SK-N-MC (cell line): Measurements from ENCODE around the gene OR6B1.

Experiments used
- DNase-seq: peaks from one replicate; pipeline ENCODE4 v3.0.0-alpha.2; 2011; ENCODE audit warnings: low read depth, low spot score
- H3K27ac ChIP-seq: fragments of 200-600 bp; sonication (generic); 2 replicates; pipeline ENCODE4 v1.5.1; 2016; ENCODE audit warnings: mixed run types
- H3K36me3 ChIP-seq: fragments of 200-600 bp; sonication (generic); 2 replicates; pipeline ENCODE4 v1.6.1; 2017; ENCODE audit warnings: antibody characterized with exemption, low read length, mixed read lengths; ENCODE audit not compliant: insufficient read depth
- H3K4me3 ChIP-seq: fragments of 200-600 bp; sonication (generic); 2 replicates; pipeline ENCODE4 v1.5.1; 2016
- H3K9ac ChIP-seq: fragments of 200-600 bp; sonication (generic); 2 replicates; pipeline ENCODE4 v1.8.0; 2017; ENCODE audit warnings: mixed run types, mixed read lengths; ENCODE audit not compliant: insufficient read length
- H3K9me3 ChIP-seq: fragments of 200-600 bp; sonication (generic); 2 replicates; pipeline ENCODE4 v1.6.1; 2017; ENCODE audit warnings: low read depth, mild to moderate bottlenecking, antibody characterized with exemption, low read length, moderate library complexity, mixed read lengths
- EZH2 ChIP-seq: fragments of 200-600 bp; sonication (generic); IDR thresholded peaks from one replicate; pipeline ENCODE4 v1.6.1; 2017; ENCODE audit warnings: antibody characterized with exemption
- FOXP2 ChIP-seq: optimal IDR thresholded peaks from 2 replicates; pipeline ENCODE3; 2011; ENCODE audit warnings: mild to moderate bottlenecking, moderate library complexity; ENCODE audit not compliant: insufficient read depth; ENCODE audit errors: extremely low read length, control extremely low read depth
- POLR2AphosphoS5 ChIP-seq: IDR thresholded peaks from 2 replicates; pipeline ENCODE4 v1.6.1; 2012; ENCODE audit warnings: mild to moderate bottlenecking, low read depth, low read length, borderline replicate concordance

OR6B1 gene

DNA sequence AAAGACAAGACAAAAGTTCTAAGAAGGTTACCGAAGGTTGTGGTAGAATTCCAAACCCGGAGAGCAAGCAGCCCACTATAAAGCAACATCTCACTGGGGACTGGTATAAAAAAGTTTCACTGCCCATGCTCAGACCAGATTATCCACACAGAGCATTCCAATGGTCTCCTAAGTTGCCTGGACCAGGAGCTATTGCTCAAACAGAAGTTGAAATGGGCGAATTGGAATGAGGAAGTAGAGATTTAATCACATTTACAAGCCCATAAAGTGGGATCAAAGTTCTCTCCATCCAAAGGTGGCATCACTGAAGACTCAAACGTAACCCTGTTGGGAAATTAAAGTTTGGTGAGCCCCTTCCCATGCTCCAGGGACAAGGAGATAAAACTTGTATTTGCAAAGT, 25.7 kb upstream of the OR6B1 start:
- no peaks in the 10 kb centered on the region for H3K36me3 ChIP-seq
- no peak overlapping the region for H3K27ac ChIP-seq
- DNase-seq: no peak
- no peak overlapping the region for H3K4me3 ChIP-seq
- no peak for TF ChIP-seq POLR2AphosphoS5
- TF ChIP-seq FOXP2: no peak
- TF ChIP-seq EZH2: no peak
- H3K9me3 ChIP-seq: no peaks in the 10 kb centered on the region
- no peak overlapping the region for H3K9ac ChIP-seq

DNA sequence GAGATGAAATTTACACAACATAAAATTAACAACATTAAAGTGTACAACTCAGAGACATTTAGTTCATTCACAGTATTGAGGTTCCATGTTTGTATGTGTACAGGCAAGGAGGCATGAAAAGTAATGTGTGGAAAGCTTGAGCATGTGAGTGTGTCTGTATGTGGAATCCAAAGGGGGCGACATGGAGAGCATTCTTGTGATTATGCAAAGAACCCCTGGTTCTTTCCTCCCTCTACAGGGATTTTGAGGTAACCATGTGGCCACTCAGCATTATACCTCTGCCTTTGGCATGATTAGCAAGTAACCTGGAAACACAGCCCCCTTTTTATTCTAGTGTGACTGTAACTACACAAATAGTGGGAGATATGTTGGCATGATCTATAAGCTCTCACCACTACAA, 24.5 kb upstream of the OR6B1 start:
- no peak overlapping the region for H3K27ac ChIP-seq
- no peaks in the 10 kb centered on the region for H3K36me3 ChIP-seq
- H3K4me3 ChIP-seq: no peak overlapping the region
- no peaks in the 10 kb centered on the region for H3K9me3 ChIP-seq
- no peak for DNase-seq
- TF ChIP-seq FOXP2 (no peak), POLR2AphosphoS5 (no peak), EZH2 (no peak)
- no peak overlapping the region for H3K9ac ChIP-seq

DNA sequence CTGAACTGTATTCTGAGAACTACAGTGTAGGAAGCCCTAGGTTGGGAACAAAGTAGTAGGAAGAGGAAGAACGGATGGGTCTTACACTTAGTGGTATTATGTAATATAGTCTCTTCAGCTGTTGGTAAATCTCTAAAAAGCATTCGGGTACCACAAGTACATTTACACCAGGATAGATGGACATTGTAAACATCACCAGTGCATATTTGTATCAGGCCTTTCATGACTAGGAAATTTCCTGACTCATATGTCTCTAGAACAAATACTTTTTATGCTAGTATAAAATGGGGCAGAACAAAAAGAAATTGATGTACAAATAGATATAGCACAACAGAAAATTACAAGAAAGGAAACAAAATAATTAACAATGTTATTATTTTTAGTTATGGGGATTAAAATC, 21.5 kb upstream of the OR6B1 start:
- Histone ChIP-seq H3K27ac (no peak overlapping the region), H3K9me3 (no peaks in the 10 kb centered on the region), H3K4me3 (no peak overlapping the region), H3K9ac (no peak overlapping the region), H3K36me3 (no peaks in the 10 kb centered on the region)
- no peak for DNase-seq
- TF ChIP-seq EZH2 (no peak), POLR2AphosphoS5 (no peak), FOXP2 (no peak)

DNA sequence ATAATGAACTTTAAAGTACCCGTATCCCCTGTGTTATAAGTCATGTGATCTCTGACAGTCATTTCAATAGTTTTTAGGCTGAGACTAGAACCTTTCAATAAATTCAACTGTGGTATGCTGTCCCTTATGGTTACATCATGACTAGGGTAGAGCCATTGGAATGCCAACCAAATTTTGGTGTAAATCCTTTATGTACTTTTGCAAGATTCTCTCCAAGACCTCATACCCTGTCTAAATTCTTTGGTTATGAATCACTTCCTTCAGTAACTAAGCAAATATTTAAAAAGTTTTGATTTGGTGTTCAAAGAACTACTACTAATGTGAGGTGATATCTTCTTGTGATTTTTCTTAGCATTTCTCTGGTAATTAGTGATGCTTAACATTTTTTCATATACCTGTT, 20.8 kb upstream of the OR6B1 start:
- Histone ChIP-seq H3K27ac (no peak overlapping the region), H3K36me3 (no peaks in the 10 kb centered on the region), H3K4me3 (no peak overlapping the region), H3K9ac (no peak overlapping the region), H3K9me3 (no peaks in the 10 kb centered on the region)
- no peak for DNase-seq
- no peak for TF ChIP-seq FOXP2
- no peak for TF ChIP-seq EZH2
- TF ChIP-seq POLR2AphosphoS5: no peak

DNA sequence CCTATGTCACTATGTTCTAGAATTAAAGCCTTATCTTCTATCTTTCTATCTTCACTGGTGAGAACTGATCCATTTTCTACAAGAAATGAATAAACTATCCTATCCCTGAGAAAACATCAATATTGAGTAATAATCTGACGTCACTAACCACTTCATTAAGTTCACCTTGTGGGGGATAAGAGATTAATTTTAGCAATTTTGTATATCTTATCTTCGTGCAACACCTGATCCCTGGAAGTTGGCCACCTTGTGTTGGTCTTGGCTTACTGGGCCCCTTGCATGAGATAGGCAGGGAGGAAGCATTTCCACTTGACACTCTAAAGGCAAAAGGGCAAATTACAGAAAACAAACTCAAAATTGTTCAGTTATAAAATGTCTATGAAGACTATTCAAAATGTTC, 20.1 kb upstream of the OR6B1 start:
- no peak overlapping the region for H3K4me3 ChIP-seq
- no peak overlapping the region for H3K9ac ChIP-seq
- H3K9me3 ChIP-seq: no peaks in the 10 kb centered on the region
- TF ChIP-seq EZH2: no peak
- TF ChIP-seq POLR2AphosphoS5: no peak
- no peak for TF ChIP-seq FOXP2
- H3K27ac ChIP-seq: no peak overlapping the region
- DNase-seq: no peak
- H3K36me3 ChIP-seq: no peaks in the 10 kb centered on the region

DNA sequence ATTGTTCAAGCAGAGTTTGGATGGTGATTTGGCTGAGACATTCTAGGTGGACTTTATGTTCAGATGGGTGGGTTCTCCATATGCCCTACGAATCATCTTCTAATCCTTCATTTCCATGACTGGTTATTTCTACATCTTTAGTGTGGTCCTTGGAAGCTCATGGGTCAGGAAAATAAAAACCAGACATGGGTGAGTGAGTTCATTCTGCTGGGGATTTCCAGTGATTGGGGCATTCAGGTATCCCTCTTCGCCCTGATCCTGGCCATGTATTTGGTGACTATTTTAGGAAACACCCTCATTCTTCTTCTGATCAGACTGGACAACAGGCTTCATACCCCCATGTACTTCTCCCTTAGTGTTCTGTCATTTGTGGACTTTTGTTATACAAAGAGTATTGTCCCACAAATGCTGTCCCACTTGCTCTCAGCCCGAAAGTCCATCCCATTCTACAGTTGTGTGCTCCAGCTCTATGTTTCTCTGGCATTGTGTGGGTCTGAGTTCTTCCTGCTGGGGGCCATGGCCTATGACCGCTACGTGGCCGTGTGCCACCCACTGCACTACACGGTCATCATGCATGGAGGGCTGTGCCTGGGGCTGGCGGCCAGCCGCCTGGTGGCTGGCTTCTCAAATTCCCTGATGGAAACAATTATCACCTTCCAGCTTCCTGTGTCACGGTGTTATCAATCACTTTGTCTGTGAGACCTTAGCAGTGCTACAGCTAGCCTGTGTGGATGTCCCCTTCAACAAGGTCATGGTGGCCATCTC, 19.2 kb upstream of the OR6B1 start:
- no peak overlapping the region for H3K4me3 ChIP-seq
- no peak overlapping the region for H3K27ac ChIP-seq
- no peaks in the 10 kb centered on the region for H3K9me3 ChIP-seq
- no peak for DNase-seq
- no peaks in the 10 kb centered on the region for H3K36me3 ChIP-seq
- no peak for TF ChIP-seq EZH2
- TF ChIP-seq POLR2AphosphoS5: no peak
- no peak for TF ChIP-seq FOXP2
- H3K9ac ChIP-seq: no peak overlapping the region

DNA sequence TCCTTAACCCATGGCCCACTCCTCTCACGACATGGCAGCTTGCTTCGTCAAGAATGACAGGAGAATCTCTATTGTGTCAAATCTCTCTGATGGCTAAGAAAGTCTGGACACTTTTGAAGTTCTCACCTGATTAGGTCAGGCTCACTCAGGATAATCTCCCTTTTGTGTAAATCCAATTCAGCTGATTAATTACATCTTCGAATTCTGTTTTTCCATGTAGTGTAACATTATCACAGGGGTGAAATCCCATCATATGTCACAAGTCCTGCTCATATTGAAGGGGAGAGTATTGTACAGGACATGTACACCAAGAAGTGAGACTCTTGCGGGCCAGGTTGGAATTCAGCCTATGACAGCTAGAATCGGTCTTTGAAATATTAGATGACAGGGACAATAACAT, 16.2 kb upstream of the OR6B1 start:
- Histone ChIP-seq H3K9me3 (no peaks in the 10 kb centered on the region), H3K27ac (no peak overlapping the region), H3K36me3 (no peaks in the 10 kb centered on the region), H3K9ac (no peak overlapping the region), H3K4me3 (no peak overlapping the region)
- TF ChIP-seq EZH2: no peak
- TF ChIP-seq POLR2AphosphoS5: no peak
- TF ChIP-seq FOXP2: no peak
- DNase-seq: no peak

DNA sequence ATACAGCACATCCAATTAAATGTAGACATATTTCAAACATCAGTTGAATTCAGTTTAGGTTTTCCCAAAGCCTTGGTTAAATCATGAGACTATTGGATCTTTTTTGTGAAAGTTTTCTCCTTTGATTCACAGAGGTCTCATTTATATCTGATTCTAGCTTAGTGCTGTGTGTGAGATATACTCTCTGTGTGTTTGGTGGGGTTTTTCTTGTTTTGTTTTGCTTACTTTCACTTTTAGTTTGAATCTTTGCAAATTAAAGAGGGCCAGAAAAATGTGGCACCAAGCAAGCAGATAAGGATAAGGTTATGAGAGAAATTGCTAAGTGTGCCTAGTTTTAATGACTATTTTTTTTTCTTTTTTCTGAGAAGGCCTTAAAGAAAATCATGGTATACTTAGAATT, 12.6 kb upstream of the OR6B1 start:
- Histone ChIP-seq H3K9me3 (no peaks in the 10 kb centered on the region), H3K4me3 (no peak overlapping the region), H3K36me3 (no peaks in the 10 kb centered on the region), H3K9ac (no peak overlapping the region), H3K27ac (no peak overlapping the region)
- no peak for DNase-seq
- TF ChIP-seq FOXP2 (no peak), EZH2 (no peak), POLR2AphosphoS5 (no peak)

DNA sequence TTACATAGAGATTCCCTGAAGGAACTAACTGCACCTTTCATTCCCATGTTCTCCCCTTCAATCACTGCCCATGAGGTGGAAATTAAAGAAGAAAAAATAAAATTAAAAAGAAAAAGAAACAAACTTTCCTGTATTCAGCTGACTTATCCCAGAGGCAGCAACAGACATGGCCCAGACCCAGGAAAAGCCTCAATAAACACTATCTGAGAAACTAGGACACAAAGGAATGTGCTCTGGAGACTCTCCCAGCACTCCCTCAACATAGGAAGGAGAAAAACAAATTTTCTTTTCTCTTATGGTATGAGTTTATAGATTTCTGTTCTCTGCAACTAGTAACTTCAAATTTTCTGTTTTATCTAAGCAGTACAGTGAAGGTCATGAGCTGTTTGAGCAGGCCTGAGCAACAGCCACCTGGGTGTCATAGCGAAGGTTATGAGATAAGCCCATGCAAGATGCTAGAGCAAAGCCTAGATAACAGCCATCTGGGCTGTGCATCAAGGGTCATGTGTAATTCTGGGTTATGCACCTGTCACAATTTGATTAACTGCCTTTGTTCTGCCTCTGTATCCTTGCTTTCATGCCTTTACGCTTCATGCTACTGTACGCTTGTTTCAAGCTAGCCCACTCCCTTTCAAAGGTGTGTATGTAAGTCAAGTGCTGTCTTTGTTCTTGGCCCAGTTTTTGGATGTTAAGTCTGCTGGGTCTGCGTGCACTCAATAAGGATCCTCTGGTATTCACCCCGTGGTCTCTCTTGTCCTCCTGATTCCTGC, 11.0 kb upstream of the OR6B1 start:
- TF ChIP-seq FOXP2 (no peak), EZH2 (no peak), POLR2AphosphoS5 (no peak)
- no peak overlapping the region for H3K27ac ChIP-seq
- H3K4me3 ChIP-seq: no peak overlapping the region
- H3K36me3 ChIP-seq: no peaks in the 10 kb centered on the region
- H3K9ac ChIP-seq: no peak overlapping the region
- no peaks in the 10 kb centered on the region for H3K9me3 ChIP-seq
- no peak for DNase-seq
